HFF-Myc (cell line): ENCODE data around the gene TMEM182.

Source experiments
- DNase-seq: peaks from one replicate; pipeline ENCODE4 v3.0.0-alpha.2; 2011; ENCODE audit warnings: low read depth; ENCODE audit errors: extremely low read depth
- H3K4me3 ChIP-seq: replicated peaks from 2 replicates; pipeline ENCODE4 v1.5.1; 2011; ENCODE audit warnings: low read depth, mild to moderate bottlenecking, control low read depth, low read length
- CTCF ChIP-seq: IDR thresholded peaks from 2 replicates; pipeline ENCODE4 v1.5.1; 2012; ENCODE audit warnings: mild to moderate bottlenecking, low read depth, low read length, control low read depth; ENCODE audit errors: missing control alignments

TMEM182 gene

DNA sequence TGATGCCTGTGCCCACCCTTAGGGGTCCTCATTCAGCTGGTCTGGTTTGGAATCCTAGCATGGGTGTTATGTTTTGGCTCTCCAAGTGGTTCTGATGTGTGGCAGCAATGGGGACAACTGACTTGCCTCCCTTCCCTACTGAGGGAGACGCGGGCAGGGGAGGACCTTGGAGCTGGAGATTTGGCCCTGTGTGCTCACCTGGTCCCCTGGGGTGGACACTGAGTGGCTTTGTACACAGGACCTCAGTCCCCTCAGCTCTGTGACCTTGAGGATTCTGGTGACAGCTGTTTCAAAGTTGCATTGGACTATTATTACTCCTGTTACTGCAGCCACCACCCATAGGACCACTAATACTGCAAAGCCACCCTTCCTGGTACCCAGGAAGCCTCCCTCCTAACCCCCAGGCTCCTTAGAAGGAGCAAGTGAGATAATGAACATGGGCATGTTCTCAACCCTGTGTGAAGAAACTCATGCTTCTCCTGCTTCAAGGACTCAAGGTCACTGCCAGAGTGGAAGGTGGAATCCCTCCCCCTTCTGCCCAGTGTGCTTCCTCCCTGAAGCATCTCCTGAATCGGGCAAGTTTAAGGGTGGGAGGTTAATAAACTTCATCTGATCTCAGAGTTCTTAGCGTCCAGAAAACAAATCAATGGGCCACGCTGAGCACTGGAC, 26.5 kb downstream of the TMEM182 start:
- H3K4me3 ChIP-seq: no peak overlapping the region
- no peak for TF ChIP-seq CTCF
- DNase-seq: no peak

- DNase-seq: no peak
- no peak overlapping the region for H3K4me3 ChIP-seq
- no peak for TF ChIP-seq CTCF
Measured at GRCh38 chr2:102788885-102789260, 27.0 kb downstream of the TMEM182 start.

GRCh38 chr2:102789349-102790090, 27.7 kb downstream of the TMEM182 start:
- no peak for TF ChIP-seq CTCF
- no peak for DNase-seq

GRCh38 chr2:102790091-102790455, 28.2 kb downstream of the TMEM182 start:
- no peak for TF ChIP-seq CTCF
- no peak overlapping the region for H3K4me3 ChIP-seq
- DNase-seq: no peak

More at GRCh38 chr2:102789349-102790090, 27.7 kb downstream of the TMEM182 start:
- H3K4me3 ChIP-seq: no peak overlapping the region

- H3K4me3 ChIP-seq: no peak overlapping the region
- DNase-seq: no peak
- no peak for TF ChIP-seq CTCF
Measured at GRCh38 chr2:102792568-102793208, 30.9 kb downstream of the TMEM182 start.

DNA sequence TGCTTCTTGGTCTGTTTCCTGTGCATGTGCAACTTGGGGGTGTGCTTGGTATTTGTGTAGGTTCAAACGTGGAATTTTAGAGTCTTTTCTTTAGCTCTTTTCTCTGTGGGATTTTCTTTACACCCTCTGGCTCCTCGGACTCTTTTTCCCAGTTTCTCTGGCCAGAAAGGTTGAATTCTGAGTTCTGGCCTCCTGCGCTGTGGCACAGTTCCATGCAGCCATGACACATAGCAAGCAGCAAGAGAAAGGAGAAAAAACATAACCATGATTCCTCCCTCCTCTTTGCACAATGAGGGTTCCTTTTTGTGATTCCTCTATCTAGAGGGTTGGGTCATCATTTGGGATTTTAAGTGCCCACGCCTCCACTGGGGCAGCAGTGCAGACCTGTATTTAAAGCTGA, 33.8 kb downstream of the TMEM182 start:
- no peak for TF ChIP-seq CTCF
- H3K4me3 ChIP-seq: no peak overlapping the region
- DNase-seq: no peak
